NCI-H510A treated with DMSO at 0.1 percent for 48 hours (cell line): Measurements from ENCODE around the gene TCP11X2.
A peak's percentile ranks its signal among the peaks of the same experiment; 100 is the strongest.
"Not testable (repeated sequence)": the region's sequence is repeated elsewhere in the genome, so short reads cannot be mapped to it uniquely, and the experiment has no call there.

Experiments
- DNase-seq: peaks from one replicate; lab custom pipeline; 2025; lab: John Stamatoyannopoulos, UW

The TCP11X2 gene

DNA sequence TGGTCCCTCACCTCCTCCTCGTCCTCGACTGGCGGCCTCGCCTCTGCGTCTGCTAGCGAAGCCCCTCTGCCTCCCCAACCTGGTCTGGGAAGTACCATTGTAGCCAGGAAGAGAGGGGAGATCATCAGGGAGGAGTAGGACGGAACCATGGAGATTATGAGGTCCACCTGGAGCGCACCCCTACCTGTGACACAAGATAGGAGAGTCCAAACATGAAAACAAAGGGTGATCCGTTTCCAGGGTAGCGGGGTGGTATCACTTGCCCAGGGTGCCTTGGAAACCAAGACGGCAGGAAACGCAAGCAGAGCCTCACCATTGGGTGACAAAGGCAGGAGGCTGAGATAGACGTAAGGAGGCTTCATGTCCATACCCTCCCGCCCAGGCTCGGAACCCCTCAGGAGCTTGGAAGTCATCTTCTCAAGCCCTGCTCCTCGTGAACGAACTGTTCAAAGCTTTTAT is at the start of gene TCP11X2:
TCP11X2 (minus strand) TSS at position 51 of the 459 bp plus-strand sequence.
- DNase-seq, result not testable (repeated sequence)

DNA sequence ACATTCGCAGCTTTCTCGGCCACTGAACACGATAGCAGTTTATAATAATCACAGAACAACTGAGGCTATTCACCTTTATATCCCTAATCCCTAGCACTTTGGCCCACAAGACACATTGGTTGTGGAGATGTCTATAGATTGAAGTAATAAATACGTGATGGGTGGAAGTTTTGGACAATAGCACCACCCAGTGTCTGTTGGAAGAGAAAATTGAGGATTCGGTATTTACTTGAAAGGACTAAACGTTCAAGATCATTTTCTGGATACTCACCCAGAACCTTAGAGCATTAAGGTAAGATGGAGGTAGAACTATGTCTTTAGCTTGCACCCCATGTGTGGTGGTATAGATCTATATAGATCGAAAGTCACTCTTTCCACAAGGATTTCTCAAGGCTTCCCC is 45.7 kb upstream of the TCP11X2 start:
- DNase-seq, result peak; percentile 44

DNA sequence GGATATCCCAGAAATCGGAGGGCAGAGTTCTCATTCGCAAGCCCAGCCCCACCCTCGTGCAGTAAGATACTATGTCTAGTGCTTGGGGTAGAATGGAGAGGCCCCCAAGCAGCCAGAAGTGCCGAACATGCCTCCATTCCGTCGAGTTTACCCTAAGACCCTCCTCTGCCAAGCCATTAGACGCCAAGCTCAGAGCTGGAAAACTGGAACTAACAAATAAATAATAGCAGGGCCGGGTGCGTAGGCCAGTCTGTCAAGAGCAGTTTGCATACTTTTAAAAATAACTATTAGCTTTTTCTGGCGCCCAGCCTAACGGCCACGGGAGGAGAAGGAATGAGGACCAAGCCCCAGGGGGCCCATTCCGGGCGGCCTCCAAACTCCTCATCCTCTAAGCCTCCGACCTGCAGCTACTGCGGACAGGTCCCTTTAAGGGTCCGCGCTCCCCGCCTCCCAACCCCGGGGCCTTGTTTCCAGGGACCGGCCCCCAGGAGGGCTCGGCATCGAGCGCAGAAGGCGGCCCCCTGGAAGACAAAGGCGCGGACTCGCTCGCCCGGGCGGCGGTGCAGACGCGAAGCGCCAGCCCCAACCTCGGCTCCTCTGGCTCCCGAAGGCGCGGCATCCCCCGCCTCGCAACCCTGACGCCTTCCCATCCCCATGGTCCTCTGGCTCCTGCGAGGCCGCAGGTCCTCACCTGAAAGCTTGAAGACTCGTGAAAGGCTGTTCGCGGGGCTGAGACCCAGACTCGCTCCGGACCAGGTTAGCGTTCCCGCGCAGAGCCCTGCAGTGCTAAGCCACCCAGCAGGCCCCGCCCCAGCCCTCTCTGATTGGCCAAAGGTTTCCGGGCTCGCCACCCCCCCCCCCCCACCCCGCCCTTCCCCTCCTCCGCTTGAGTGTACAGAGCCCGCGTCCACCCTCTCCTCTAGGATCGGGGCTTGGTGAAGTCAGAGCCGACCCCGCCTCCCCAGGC is 44.6 kb upstream of the TCP11X2 start, which contains the start of gene TMSB15A:
TMSB15A (minus strand) TSS at position 765 of the 967 bp plus-strand sequence.
- peak; percentile 73 for DNase-seq

- DNase-seq, result no peak
Measured at GRCh38 chrX:102514536-102514935, 42.9 kb upstream of the TCP11X2 start.

DNA sequence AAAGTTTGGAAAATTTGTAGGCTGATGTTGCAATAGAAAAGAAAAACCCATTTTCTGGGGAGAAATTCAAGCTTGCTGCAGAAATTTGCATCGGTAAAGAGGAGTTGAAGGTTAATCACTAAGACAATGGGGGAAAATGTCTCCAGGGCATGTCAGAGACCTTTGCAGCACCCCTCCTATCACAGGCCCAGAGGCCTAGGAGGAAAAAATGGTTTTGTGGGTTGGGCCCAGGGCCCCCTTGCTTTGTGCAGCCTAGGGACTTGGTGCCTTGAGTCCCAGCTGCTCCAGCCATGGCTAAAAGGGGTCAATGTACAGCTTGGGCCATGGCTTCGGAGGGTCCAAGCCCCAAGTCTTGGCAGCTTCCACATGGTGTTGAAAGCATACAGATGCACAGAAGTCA is 27.1 kb upstream of the TCP11X2 start:
- DNase-seq, result no peak

DNA sequence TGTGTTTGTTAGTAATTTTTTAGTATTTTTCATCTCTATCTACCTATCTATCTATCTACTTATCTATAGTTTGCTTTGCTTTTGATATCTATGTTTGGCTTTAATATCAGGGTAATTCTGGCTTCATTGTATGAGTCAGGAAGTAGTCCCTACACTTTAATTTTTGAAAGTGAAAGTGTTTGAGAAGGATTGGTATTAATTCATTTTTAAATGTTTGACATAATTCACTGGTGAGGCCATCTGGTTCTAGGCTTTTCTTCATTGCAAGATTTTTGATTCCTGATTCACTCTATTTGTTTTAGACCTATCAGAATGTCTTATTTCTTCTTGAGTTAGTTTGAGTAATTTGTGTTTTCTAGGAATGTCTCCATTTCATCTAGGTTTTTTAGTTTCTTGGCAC is 20.2 kb upstream of the TCP11X2 start:
- no peak for DNase-seq

GRCh38 chrX:102478765-102479164 is 7.2 kb upstream of the TCP11X2 start:
- not testable (repeated sequence) for DNase-seq

DNA sequence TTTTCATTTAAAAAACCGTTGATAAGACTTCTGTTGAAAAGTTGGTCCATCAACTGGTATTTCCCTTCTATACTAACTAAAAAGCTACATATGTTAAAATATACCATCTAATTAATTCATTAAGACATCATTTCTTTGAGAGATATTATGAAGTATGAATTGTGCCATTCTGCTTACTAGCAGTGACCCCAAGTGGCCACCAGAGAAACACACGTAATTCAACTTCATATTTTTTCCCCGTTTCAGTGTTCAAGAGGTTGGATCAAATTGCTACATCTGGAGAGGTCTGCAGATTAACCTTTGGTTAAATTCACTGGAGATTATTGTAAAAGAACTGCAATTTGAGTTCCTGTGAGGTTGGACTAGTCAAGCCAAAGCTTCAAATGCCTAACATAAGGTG is 1.4 kb downstream of the TCP11X2 start:
- DNase-seq, result not testable (repeated sequence)

DNA sequence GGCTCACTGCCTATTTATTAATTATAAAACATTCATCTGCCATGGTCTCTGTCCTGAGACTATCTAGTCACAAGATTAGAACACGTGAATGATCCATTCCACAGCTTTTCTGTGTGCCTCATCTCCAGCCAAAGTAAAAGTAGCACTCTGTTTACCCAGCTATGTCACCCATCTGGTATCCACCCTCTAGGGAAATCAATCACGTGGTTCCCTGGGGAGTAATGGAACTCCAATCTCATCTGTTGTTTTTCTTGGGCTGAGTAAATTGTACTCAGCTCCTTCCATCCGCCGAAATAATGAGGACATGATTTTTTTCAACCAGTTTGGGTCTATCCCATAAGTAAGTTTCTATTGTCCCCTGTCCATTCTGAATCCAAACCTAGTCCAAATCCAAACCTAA is 13.0 kb downstream of the TCP11X2 start:
- not testable (repeated sequence) for DNase-seq

DNA sequence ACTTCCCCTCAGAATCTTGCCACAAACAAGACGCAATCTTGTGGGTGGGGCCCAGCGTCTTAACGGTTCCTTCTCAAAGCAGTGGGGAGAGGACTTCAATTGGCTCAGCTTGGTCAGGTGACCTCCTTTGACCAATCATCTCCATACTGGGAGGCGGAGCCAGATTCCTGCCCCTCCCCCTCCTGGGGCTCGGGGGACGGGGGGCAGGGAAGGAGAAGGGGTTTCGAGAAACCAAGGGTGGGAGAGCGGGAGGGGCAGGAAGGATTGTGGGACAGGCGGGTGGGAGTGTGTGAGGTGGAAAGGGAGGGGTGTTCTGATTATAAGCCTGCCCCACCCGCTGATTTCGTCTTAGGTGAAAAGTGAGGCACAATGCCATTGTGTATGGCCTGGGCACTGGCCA is 31.7 kb downstream of the TCP11X2 start, which contains the start of gene NXF2B:
NXF2B (minus strand) TSS at position 101 of the 400 bp plus-strand sequence. CDS start 59,972 bp downstream, outside the sequence.
- not testable (repeated sequence) for DNase-seq

DNA sequence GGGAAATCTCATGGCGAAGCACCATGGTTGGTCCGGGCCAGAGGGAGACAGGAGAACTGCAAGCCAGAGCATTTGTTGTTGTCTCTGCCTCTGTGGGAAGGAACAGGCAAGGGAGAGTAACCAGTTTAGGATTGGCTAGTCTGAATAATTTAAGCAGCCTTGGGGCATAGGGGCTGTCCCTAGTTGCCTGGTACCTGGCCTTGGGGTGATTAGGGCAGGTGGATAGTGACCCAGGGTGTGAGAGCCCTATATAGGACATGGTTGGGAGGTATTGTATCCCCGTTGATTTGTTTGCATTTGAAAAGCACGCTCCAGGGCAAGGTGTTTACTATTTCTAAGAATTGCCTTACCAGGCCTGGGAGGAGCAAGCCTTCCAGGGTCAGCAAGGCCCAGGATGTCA is 57.1 kb downstream of the TCP11X2 start:
- not testable (repeated sequence) for DNase-seq
